K562 (cell line): ENCODE measurements around the gene DHRS3. TPM values are rescaled to one million over a fixed set of nuclear protein-coding genes. Genes with fewer than 3 reads are reported as not detected.

Experiments
- FOXK1 ChIP-seq: sonication (generic); formaldehyde crosslinking; IDR thresholded peaks from 2 replicates; pipeline ENCODE4 v1.8.0; 2022; ENCODE audit warnings: missing genetic modification reagents, mild to moderate bottlenecking, borderline replicate concordance
- MYBL2 ChIP-seq, 2 experiments: fragments of 450-650 bp in 1 of 2; sonication (generic) in 1 of 2; formaldehyde crosslinking in 1 of 2; IDR thresholded peaks; 2 replicates each; pipeline versions ENCODE4 v1.6.1 to v1.8.1; 2017 to 2022; ENCODE audit warnings: borderline replicate concordance in 1 of 2, inconsistent platforms in 1 of 2, low read depth in 1 of 2, mild to moderate bottlenecking in 1 of 2, missing genetic modification reagents in 1 of 2, moderate library complexity in 1 of 2
- NCOA4 ChIP-seq: fragments of 450-650 bp; IDR thresholded peaks from 2 replicates; pipeline ENCODE4 v1.6.1; 2018; ENCODE audit warnings: mild to moderate bottlenecking; ENCODE audit not compliant: partially characterized antibody
- POLR2AphosphoS2 ChIP-seq: IDR thresholded peaks from 2 replicates; pipeline ENCODE4 v1.6.1; 2012; ENCODE audit warnings: low read length, improper control_type of control experiment
- RCOR1 ChIP-seq, 2 experiments: IDR thresholded peaks; 2 replicates each; pipeline ENCODE4 v1.6.1; 2012; ENCODE audit warnings: low read depth in 2 of 2, low read length in 2 of 2, borderline replicate concordance in 1 of 2, improper control_type of control experiment in 1 of 2
- polyA plus RNA-seq, 8 experiments: library from polyadenylated mRNA; depleted of rRNA in 4 of 8; stranded (reverse) in 5 of 8; unstranded in 3 of 8; fragments of >200 nt; fragmentation: Nextera tagmentation in 2 of 8; fragmentation: Illumina TruSeq in 1 of 8; extraction: Ambion mirVana in 2 of 8; extraction: Trizol in 1 of 8; gene quantifications; 2 replicates each; pipeline versions ENCODE4 v1.2.1 to v1.2.3, GENCODE V29; 2011 to 2014; ENCODE audit warnings: inconsistent platforms in 1 of 8, missing spikeins in 1 of 8
- total RNA-seq, 7 experiments: library from RNA; depleted of rRNA in 6 of 7; stranded (reverse); fragments of >200 nt in 6 of 7; fragmentation: Illumina TruSeq in 2 of 7; extraction: Trizol in 2 of 7; gene quantifications; 2 replicates each; pipeline versions ENCODE4 v1.2.1 to v1.2.3, GENCODE V29; 2011 to 2021; ENCODE audit warnings: low replicate concordance in 1 of 7
- TF ChIP-seq, protein P1 (sequence below): fragments of 250-450 bp; sonication (Bioruptor Pico); IDR thresholded peaks from 2 replicates; pipeline ENCODE4 v1.5.0; 2021; ENCODE audit warnings: mild to moderate bottlenecking, borderline replicate concordance
- TF ChIP-seq, protein P2 (sequence below): IDR thresholded peaks from 2 replicates; pipeline ENCODE4 v1.6.1; 2011; ENCODE audit warnings: borderline replicate concordance, low read depth, mild to moderate bottlenecking, moderate library complexity, low read length; ENCODE audit not compliant: insufficient read depth, poor library complexity, severe bottlenecking
- TF ChIP-seq, protein P3 (sequence below), 3 experiments: fragments of 200-800 bp in 1 of 3; fragments of 250-450 bp in 1 of 3; fragments of 450-650 bp in 1 of 3; sonication (Bioruptor Pico) in 1 of 3; sonication (Bioruptor generic) in 1 of 3; formaldehyde crosslinking in 1 of 3; IDR thresholded peaks; 2 replicates each; pipeline versions ENCODE4 v1.6.1 to v1.8.0; 2016 to 2022; ENCODE audit warnings: mild to moderate bottlenecking in 2 of 3, missing genetic modification characterization in 2 of 3, missing compliant biosample characterization in 1 of 3, moderate library complexity in 1 of 3
- TF ChIP-seq, protein P4 (sequence below): sonication (generic); formaldehyde crosslinking; IDR thresholded peaks from 2 replicates; pipeline ENCODE4 v1.5.0; 2020; ENCODE audit warnings: missing genetic modification reagents
- TF ChIP-seq, protein P5 (sequence below): fragments of 150-350 bp; conservative IDR thresholded peaks from 2 replicates; pipeline ENCODE4 v1.6.1; 2014; ENCODE audit warnings: low read length

DHRS3 gene
- total and polyA plus RNA-seq, 9 of the 15 experiments (the other 6 are each of a cell fraction or from before 2014, with no cell fraction given) = 21.0 to 116 (median 58.7) TPM

DNA sequence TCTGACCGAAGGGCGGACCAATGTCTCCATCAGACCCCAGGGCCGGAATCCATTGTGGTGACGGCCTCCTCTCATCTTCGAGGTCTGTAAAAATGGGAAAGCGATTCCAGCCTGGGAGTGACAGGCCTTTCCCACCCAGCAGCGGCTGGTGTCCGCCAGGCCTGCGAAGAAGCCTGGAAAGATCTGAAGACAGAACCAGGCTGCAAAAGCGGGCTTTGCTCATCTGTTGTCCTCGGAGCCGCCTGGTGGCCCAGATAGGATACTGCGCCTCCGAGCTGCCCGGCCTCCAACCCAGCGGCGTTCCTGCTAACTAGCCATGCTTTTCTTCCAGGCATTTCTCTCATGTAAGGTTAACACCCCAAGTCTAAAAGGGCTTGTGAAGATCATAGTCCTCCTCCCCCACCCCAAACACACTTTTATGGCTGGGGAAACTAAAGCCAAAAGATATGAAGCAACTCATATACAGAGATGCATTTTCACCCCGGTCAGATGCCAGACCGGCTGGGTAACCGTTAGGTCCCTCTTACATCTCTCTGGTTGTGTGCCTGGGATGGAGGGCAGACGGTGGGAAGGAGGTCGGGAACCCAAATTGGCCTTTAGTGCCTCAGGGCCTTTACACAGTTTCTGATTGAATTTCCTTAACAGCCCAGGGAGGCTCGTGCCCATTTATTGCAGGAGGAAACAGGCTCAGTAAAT lies 1.9 kb upstream of the DHRS3 start (continued):
- TF ChIP-seq, protein P1, sequence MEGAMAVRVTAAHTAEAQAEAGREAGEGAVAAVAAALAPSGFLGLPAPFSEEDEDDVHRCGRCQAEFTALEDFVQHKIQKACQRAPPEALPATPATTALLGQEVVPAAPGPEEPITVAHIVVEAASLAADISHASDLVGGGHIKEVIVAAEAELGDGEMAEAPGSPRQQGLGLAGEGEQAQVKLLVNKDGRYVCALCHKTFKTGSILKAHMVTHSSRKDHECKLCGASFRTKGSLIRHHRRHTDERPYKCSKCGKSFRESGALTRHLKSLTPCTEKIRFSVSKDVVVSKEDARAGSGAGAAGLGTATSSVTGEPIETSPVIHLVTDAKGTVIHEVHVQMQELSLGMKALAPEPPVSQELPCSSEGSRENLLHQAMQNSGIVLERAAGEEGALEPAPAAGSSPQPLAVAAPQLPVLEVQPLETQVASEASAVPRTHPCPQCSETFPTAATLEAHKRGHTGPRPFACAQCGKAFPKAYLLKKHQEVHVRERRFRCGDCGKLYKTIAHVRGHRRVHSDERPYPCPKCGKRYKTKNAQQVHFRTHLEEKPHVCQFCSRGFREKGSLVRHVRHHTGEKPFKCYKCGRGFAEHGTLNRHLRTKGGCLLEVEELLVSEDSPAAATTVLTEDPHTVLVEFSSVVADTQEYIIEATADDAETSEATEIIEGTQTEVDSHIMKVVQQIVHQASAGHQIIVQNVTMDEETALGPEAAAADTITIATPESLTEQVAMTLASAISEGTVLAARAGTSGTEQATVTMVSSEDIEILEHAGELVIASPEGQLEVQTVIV (CRISPR knock-in tag) = no peak
- TF ChIP-seq NCOA4 = no peak
- TF ChIP-seq RCOR1 (IDR thresholded peaks at IDR 0.05; ENCODE audit: borderline replicate concordance in 1 of 2, low read depth in 2 of 2, low read length in 2 of 2) = peak in 1 of 2 experiments; percentile 58; a peak in 2 of 4 replicates
- TF ChIP-seq, protein P2, sequence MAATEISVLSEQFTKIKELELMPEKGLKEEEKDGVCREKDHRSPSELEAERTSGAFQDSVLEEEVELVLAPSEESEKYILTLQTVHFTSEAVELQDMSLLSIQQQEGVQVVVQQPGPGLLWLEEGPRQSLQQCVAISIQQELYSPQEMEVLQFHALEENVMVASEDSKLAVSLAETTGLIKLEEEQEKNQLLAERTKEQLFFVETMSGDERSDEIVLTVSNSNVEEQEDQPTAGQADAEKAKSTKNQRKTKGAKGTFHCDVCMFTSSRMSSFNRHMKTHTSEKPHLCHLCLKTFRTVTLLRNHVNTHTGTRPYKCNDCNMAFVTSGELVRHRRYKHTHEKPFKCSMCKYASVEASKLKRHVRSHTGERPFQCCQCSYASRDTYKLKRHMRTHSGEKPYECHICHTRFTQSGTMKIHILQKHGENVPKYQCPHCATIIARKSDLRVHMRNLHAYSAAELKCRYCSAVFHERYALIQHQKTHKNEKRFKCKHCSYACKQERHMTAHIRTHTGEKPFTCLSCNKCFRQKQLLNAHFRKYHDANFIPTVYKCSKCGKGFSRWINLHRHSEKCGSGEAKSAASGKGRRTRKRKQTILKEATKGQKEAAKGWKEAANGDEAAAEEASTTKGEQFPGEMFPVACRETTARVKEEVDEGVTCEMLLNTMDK = no peak
- no peak for TF ChIP-seq FOXK1
- TF ChIP-seq MYBL2 (IDR thresholded peaks at IDR 0.05; ENCODE audit: low read depth) = no peak
- TF ChIP-seq MYBL2 (CRISPR knock-in tag; IDR thresholded peaks at IDR 0.05; ENCODE audit: borderline replicate concordance) = no peak
- TF ChIP-seq, protein P3, sequence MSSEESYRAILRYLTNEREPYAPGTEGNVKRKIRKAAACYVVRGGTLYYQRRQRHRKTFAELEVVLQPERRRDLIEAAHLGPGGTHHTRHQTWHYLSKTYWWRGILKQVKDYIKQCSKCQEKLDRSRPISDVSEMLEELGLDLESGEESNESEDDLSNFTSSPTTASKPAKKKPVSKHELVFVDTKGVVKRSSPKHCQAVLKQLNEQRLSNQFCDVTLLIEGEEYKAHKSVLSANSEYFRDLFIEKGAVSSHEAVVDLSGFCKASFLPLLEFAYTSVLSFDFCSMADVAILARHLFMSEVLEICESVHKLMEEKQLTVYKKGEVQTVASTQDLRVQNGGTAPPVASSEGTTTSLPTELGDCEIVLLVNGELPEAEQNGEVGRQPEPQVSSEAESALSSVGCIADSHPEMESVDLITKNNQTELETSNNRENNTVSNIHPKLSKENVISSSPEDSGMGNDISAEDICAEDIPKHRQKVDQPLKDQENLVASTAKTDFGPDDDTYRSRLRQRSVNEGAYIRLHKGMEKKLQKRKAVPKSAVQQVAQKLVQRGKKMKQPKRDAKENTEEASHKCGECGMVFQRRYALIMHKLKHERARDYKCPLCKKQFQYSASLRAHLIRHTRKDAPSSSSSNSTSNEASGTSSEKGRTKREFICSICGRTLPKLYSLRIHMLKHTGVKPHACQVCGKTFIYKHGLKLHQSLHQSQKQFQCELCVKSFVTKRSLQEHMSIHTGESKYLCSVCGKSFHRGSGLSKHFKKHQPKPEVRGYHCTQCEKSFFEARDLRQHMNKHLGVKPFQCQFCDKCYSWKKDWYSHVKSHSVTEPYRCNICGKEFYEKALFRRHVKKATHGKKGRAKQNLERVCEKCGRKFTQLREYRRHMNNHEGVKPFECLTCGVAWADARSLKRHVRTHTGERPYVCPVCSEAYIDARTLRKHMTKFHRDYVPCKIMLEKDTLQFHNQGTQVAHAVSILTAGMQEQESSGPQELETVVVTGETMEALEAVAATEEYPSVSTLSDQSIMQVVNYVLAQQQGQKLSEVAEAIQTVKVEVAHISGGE (CRISPR knock-in tag; IDR thresholded peaks at IDR 0.05) = no peak; a peak in 1 of 6 replicates
- TF ChIP-seq, protein P4, sequence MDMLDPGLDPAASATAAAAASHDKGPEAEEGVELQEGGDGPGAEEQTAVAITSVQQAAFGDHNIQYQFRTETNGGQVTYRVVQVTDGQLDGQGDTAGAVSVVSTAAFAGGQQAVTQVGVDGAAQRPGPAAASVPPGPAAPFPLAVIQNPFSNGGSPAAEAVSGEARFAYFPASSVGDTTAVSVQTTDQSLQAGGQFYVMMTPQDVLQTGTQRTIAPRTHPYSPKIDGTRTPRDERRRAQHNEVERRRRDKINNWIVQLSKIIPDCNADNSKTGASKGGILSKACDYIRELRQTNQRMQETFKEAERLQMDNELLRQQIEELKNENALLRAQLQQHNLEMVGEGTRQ (CRISPR knock-in tag) = no peak
- TF ChIP-seq POLR2AphosphoS2 = 0 out of 2 replicates have a peak, but pooled peaks have one; percentile 21
- TF ChIP-seq, protein P5, sequence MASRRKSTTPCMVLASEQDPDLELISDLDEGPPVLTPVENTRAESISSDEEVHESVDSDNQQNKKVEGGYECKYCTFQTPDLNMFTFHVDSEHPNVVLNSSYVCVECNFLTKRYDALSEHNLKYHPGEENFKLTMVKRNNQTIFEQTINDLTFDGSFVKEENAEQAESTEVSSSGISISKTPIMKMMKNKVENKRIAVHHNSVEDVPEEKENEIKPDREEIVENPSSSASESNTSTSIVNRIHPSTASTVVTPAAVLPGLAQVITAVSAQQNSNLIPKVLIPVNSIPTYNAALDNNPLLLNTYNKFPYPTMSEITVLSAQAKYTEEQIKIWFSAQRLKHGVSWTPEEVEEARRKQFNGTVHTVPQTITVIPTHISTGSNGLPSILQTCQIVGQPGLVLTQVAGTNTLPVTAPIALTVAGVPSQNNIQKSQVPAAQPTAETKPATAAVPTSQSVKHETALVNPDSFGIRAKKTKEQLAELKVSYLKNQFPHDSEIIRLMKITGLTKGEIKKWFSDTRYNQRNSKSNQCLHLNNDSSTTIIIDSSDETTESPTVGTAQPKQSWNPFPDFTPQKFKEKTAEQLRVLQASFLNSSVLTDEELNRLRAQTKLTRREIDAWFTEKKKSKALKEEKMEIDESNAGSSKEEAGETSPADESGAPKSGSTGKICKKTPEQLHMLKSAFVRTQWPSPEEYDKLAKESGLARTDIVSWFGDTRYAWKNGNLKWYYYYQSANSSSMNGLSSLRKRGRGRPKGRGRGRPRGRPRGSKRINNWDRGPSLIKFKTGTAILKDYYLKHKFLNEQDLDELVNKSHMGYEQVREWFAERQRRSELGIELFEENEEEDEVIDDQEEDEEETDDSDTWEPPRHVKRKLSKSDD = no peak
- TF ChIP-seq, all 486 proteins: peak for 71
